ENCODE data around the gene GPR31. TPM values are rescaled to one million over a fixed set of nuclear protein-coding genes. Genes with fewer than 3 reads are reported as not detected.

The GPR31 gene
- polyA plus RNA-seq, 2 of the 4 experiments (the other 2 are of a cell fraction) = not detected

DNA sequence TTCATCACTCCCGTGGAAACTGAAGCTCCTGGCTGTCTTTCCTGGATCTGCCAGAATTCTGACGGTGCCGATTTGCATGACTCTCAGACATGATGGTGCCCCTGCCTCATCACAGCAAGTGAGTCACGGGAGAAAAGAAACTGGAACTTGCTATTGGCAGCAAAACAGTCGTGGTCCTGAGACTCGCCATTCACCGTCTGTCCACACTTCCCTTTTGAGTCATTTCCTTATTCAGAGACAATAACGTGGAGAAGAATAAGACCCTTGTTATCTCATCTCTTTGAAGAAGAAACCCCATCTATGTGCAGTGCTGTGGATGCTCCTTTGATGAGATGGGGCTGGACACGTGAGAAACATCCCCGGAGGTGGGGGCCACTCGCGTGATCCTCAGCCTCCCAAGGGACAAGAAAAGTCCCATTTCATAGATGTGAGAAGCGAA, 4.2 kb downstream of the GPR31 start (continued):
- TF ChIP-seq HEYL (CRISPR knock-in tag; IDR thresholded peaks at IDR 0.05) = no peak
- no peak for TF ChIP-seq MAZ (IDR thresholded peaks at IDR 0.05; ENCODE audit: borderline replicate concordance, low read depth, low read length)
- no peak for TF ChIP-seq FOXS1 (CRISPR knock-in tag; IDR thresholded peaks at IDR 0.05)
- no peak for TF ChIP-seq HDAC2 (IDR thresholded peaks at IDR 0.05)
- no peak for TF ChIP-seq HOXB13 (CRISPR knock-in tag; IDR thresholded peaks at IDR 0.05; ENCODE audit: low read depth)
- TF ChIP-seq RCOR1 (IDR thresholded peaks at IDR 0.05; ENCODE audit: low read depth, low read length) = no peak
- no peak for TF ChIP-seq CBX8 (IDR thresholded peaks at IDR 0.05)
- TF ChIP-seq CHD4 (IDR thresholded peaks at IDR 0.05; ENCODE audit: borderline replicate concordance) = no peak
- no peak for TF ChIP-seq SMC3 (IDR thresholded peaks at IDR 0.05)

DNA sequence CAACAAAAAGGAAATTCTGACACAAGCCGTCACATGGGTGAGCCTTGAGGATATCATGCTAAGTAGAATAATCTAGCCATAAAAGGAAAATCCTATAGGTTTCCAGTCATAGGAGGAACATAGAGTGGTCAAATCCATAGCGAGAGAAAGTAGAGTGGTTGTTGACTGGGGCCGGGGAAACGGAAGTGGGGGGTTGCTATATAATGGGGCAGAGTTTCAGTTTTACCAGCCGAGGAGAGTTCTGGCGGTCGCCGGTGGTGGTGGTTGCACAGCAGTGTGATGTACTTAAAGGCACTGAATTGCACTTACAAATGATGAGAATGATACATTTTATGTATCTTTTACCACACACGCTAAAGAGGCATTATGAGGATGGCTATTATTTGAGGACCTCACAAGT, 4.9 kb downstream of the GPR31 start:
- Histone ChIP-seq H3K4me1 (no peaks in the 10 kb centered on the region), H3K4me2 (no peak overlapping the region), H3K27ac (no peak overlapping the region), H3K9me3 (no peaks in the 10 kb centered on the region), H3K4me3 (no peak overlapping the region)
- POLR2A ChIA-PET = no interaction called here
- DNase-seq (ENCODE audit: low read depth in 1 of 2, low spot score in 1 of 2) (no peak), ATAC-seq (no peak), FAIRE-seq (no peak)
- TF ChIP-seq, protein P1, sequence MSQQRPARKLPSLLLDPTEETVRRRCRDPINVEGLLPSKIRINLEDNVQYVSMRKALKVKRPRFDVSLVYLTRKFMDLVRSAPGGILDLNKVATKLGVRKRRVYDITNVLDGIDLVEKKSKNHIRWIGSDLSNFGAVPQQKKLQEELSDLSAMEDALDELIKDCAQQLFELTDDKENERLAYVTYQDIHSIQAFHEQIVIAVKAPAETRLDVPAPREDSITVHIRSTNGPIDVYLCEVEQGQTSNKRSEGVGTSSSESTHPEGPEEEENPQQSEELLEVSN (IDR thresholded peaks at IDR 0.05; ENCODE audit: borderline replicate concordance, low read depth) = no peak
- TF ChIP-seq ZSCAN20 (CRISPR knock-in tag; IDR thresholded peaks at IDR 0.05) = no peak
- no peak for TF ChIP-seq SREBF2 (IDR thresholded peaks at IDR 0.05)
- no peak for TF ChIP-seq PHF8 (IDR thresholded peaks at IDR 0.05; ENCODE audit: borderline replicate concordance, low read depth)
- no peak for TF ChIP-seq RCOR1 (IDR thresholded peaks at IDR 0.05; ENCODE audit: low read depth, low read length)
- no peak for TF ChIP-seq TP53 (CRISPR knock-in tag; IDR thresholded peaks at IDR 0.05)
- WGBS (ENCODE audit: missing lambda C conversion rate) = 77% methylated on average over 9 of the region's 9 CpGs
- CTCF ChIA-PET = no interaction called here

DNA sequence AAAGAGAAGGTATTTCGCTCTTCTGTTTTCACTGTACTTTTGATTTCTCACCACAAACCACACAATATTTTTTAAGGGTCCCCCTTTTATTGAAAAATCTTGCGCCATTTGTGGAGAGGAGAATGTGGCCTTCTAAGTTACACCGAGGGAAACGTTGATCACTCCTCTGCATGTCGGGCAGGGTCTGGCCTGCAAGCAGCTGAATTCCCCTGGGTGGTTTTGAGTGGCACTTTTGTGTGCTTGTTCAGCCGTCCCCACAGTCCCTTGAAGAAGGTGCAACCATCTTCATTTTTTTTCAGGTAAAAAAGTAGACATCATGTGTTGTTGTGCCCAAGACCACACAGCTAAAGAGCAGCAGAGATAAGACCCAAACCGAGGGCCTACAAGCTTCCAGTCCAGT, 6.1 kb downstream of the GPR31 start:
- TF ChIP-seq, protein P2, sequence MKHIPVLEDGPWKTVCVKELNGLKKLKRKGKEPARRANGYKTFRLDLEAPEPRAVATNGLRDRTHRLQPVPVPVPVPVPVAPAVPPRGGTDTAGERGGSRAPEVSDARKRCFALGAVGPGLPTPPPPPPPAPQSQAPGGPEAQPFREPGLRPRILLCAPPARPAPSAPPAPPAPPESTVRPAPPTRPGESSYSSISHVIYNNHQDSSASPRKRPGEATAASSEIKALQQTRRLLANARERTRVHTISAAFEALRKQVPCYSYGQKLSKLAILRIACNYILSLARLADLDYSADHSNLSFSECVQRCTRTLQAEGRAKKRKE (CRISPR knock-in tag; IDR thresholded peaks at IDR 0.05; ENCODE audit: low read depth) = no peak
- no peak for TF ChIP-seq NPAS2 (CRISPR knock-in tag; IDR thresholded peaks at IDR 0.05; ENCODE audit: borderline replicate concordance)
- no peak for TF ChIP-seq HOXB13 (CRISPR knock-in tag; IDR thresholded peaks at IDR 0.05; ENCODE audit: low read depth)
- no peak for TF ChIP-seq MAFK (IDR thresholded peaks at IDR 0.05; ENCODE audit: partially characterized antibody)
- no peak for TF ChIP-seq HOXB5 (CRISPR knock-in tag; IDR thresholded peaks at IDR 0.05)
- TF ChIP-seq, protein P3, sequence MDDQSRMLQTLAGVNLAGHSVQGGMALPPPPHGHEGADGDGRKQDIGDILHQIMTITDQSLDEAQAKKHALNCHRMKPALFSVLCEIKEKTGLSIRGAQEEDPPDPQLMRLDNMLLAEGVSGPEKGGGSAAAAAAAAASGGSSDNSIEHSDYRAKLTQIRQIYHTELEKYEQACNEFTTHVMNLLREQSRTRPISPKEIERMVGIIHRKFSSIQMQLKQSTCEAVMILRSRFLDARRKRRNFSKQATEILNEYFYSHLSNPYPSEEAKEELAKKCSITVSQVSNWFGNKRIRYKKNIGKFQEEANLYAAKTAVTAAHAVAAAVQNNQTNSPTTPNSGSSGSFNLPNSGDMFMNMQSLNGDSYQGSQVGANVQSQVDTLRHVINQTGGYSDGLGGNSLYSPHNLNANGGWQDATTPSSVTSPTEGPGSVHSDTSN (IDR thresholded peaks at IDR 0.05) = no peak
- TF ChIP-seq, protein P4, sequence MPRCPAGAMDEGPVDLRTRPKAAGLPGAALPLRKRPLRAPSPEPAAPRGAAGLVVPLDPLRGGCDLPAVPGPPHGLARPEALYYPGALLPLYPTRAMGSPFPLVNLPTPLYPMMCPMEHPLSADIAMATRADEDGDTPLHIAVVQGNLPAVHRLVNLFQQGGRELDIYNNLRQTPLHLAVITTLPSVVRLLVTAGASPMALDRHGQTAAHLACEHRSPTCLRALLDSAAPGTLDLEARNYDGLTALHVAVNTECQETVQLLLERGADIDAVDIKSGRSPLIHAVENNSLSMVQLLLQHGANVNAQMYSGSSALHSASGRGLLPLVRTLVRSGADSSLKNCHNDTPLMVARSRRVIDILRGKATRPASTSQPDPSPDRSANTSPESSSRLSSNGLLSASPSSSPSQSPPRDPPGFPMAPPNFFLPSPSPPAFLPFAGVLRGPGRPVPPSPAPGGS (IDR thresholded peaks at IDR 0.05) = no peak
- no peak for TF ChIP-seq RAD21 (conservative IDR thresholded peaks at IDR 0.05 in 1 of 2, IDR thresholded peaks at IDR 0.05 in 1 of 2)
- no peak for TF ChIP-seq RCOR1 (IDR thresholded peaks at IDR 0.05; ENCODE audit: low read depth, low read length)
- TF ChIP-seq HEYL (CRISPR knock-in tag; IDR thresholded peaks at IDR 0.05) = no peak
- no peak for TF ChIP-seq TP53 (CRISPR knock-in tag; IDR thresholded peaks at IDR 0.05)
- TF ChIP-seq, protein P5, sequence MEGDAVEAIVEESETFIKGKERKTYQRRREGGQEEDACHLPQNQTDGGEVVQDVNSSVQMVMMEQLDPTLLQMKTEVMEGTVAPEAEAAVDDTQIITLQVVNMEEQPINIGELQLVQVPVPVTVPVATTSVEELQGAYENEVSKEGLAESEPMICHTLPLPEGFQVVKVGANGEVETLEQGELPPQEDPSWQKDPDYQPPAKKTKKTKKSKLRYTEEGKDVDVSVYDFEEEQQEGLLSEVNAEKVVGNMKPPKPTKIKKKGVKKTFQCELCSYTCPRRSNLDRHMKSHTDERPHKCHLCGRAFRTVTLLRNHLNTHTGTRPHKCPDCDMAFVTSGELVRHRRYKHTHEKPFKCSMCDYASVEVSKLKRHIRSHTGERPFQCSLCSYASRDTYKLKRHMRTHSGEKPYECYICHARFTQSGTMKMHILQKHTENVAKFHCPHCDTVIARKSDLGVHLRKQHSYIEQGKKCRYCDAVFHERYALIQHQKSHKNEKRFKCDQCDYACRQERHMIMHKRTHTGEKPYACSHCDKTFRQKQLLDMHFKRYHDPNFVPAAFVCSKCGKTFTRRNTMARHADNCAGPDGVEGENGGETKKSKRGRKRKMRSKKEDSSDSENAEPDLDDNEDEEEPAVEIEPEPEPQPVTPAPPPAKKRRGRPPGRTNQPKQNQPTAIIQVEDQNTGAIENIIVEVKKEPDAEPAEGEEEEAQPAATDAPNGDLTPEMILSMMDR (IDR thresholded peaks at IDR 0.05) = no peak
- no peak for TF ChIP-seq SMC3 (IDR thresholded peaks at IDR 0.05)
- no peak for TF ChIP-seq NR3C1 (IDR thresholded peaks at IDR 0.05)
- no peak for TF ChIP-seq PHF8 (IDR thresholded peaks at IDR 0.05; ENCODE audit: borderline replicate concordance, low read depth)
- TF ChIP-seq, protein P6, sequence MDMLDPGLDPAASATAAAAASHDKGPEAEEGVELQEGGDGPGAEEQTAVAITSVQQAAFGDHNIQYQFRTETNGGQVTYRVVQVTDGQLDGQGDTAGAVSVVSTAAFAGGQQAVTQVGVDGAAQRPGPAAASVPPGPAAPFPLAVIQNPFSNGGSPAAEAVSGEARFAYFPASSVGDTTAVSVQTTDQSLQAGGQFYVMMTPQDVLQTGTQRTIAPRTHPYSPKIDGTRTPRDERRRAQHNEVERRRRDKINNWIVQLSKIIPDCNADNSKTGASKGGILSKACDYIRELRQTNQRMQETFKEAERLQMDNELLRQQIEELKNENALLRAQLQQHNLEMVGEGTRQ (IDR thresholded peaks at IDR 0.05) = no peak
- no peak for TF ChIP-seq SREBF2 (IDR thresholded peaks at IDR 0.05)
- no peak overlapping the region for H3K27ac ChIP-seq
- WGBS (ENCODE audit: missing lambda C conversion rate) = 52% methylated on average over 7 of the region's 7 CpGs

More for the DNA sequence above, 6.1 kb downstream of the GPR31 start:
- Histone ChIP-seq H3K4me3 (no peak overlapping the region), H3K9me3 (no peaks in the 10 kb centered on the region), H3K4me1 (no peaks in the 10 kb centered on the region), H3K4me2 (no peak overlapping the region)
- POLR2A ChIA-PET = no interaction called here
- FAIRE-seq (no peak), ATAC-seq (no peak), DNase-seq (ENCODE audit: low read depth in 1 of 2, low spot score in 1 of 2) (no peak)
- CTCF ChIA-PET = interaction anchor here (0.7 kb wide), 1 partner anchor 10 kb away, joined by 3 read pairs; no protein-coding TSS in a partner anchor

Data from A549 (cell line).